ENCODE results near the gene DTX1.
A peak's percentile ranks its signal among the peaks of the same experiment; 100 is the strongest.

The DTX1 gene

DNA sequence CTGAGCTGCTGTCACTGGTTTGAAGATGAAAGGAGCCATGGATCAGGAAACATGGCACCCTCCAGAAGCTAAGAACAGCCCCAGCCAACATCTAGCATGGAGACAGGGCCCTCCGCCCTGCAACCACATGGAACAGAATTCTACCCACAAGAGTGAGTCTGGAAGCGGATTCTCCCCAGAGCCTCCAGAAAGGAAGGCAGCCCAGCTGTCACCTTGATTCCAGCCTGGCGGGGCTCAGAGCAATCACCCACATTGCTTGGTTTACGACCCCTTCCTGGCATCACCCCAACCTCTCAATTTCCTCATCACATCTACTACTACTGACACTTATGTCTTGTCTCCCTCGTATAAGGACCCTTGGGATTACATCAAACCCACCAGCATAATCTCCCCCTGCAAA lies 39.7 kb upstream of the DTX1 start:
- no peaks in the 10 kb centered on the region for H3K27me3 ChIP-seq (ENCODE audit: insufficient read depth, low read length)
- H3K9ac ChIP-seq (ENCODE audit: low read length), result no peak overlapping the region
- no peak overlapping the region for H3K18ac ChIP-seq (ENCODE audit: low read length)
- no peak overlapping the region for H3K4ac ChIP-seq (ENCODE audit: low read depth, low read length)
- no peak overlapping the region for H3K4me2 ChIP-seq (ENCODE audit: low read length)
- DNase-seq, result no peak
- H2AFZ ChIP-seq (ENCODE audit: insufficient read depth, low read length, poor library complexity), result no peak overlapping the region
- no peak overlapping the region for H2AK5ac ChIP-seq (ENCODE audit: low read length)
- H3K79me1 ChIP-seq (ENCODE audit: low read length), result no peaks in the 10 kb centered on the region
- no peak overlapping the region for H3K4me3 ChIP-seq (ENCODE audit: low read depth, low read length)
- H3K14ac ChIP-seq (ENCODE audit: low read length), result no peak overlapping the region
- no peak overlapping the region for H2BK5ac ChIP-seq (ENCODE audit: low read depth, low read length, poor library complexity)
- no peaks in the 10 kb centered on the region for H3K36me3 ChIP-seq (ENCODE audit: control insufficient read depth in 1 of 2, insufficient read depth in 2 of 2, low read length in 2 of 2)
- no peak overlapping the region for H2BK12ac ChIP-seq (ENCODE audit: low read length)
- no peak overlapping the region for H4K91ac ChIP-seq (ENCODE audit: low read depth, low read length)
- H3K9me3 ChIP-seq (ENCODE audit: insufficient read depth, low read depth, low read length), result no peaks in the 10 kb centered on the region
- H3K79me2 ChIP-seq (ENCODE audit: control insufficient read depth, insufficient read depth, low read length, poor library complexity), result no peaks in the 10 kb centered on the region
- H2BK120ac ChIP-seq (ENCODE audit: insufficient read depth, low read length, poor library complexity), result no peak overlapping the region
- WGBS (ENCODE audit: extremely low coverage, insufficient coverage, insufficient read length), result no CpG with 5 or more reads among the region's 5 CpGs
- H3K27ac ChIP-seq (ENCODE audit: low read depth, low read length), result no peak overlapping the region
- H4K8ac ChIP-seq (ENCODE audit: low read depth, low read length), result no peak overlapping the region
- no peak overlapping the region for H3K23ac ChIP-seq (ENCODE audit: low read length)
- no peak overlapping the region for H4K12ac ChIP-seq (ENCODE audit: low read depth, low read length)
- no peaks in the 10 kb centered on the region for H3K4me1 ChIP-seq (ENCODE audit: control insufficient read depth in 1 of 2, insufficient read depth in 2 of 2, low read length in 2 of 2)

DNA sequence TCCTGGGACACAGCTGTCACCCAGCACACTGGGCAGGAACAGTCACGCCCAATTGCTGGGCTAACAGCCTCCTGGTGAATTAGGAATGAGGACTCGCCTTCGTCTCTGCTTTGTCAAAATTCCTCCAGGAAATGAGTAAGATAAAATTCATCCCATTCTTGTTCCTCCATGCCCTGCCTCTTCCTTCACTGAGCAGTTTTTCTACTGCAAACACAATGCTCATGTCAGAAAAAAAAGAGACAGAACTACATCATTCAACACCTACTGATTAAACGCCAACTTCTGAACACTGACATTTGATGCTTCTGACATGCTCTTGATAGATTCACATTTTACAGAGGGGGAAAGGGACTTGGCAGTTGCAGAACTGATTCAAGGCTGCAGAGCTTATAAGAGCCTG lies 37.5 kb upstream of the DTX1 start:
- no peaks in the 10 kb centered on the region for H3K4me1 ChIP-seq (ENCODE audit: control insufficient read depth in 1 of 2, insufficient read depth in 2 of 2, low read length in 2 of 2)
- no peaks in the 10 kb centered on the region for H3K36me3 ChIP-seq (ENCODE audit: control insufficient read depth in 1 of 2, insufficient read depth in 2 of 2, low read length in 2 of 2)
- H3K9me3 ChIP-seq (ENCODE audit: insufficient read depth, low read depth, low read length), result no peaks in the 10 kb centered on the region
- no peaks in the 10 kb centered on the region for H3K27me3 ChIP-seq (ENCODE audit: insufficient read depth, low read length)
- no peaks in the 10 kb centered on the region for H3K79me2 ChIP-seq (ENCODE audit: control insufficient read depth, insufficient read depth, low read length, poor library complexity)
- no peak overlapping the region for H3K4ac ChIP-seq (ENCODE audit: low read depth, low read length)
- no peak overlapping the region for H2BK120ac ChIP-seq (ENCODE audit: insufficient read depth, low read length, poor library complexity)
- no peak overlapping the region for H2AFZ ChIP-seq (ENCODE audit: insufficient read depth, low read length, poor library complexity)
- no peak overlapping the region for H3K14ac ChIP-seq (ENCODE audit: low read length)
- H3K23ac ChIP-seq (ENCODE audit: low read length), result no peak overlapping the region
- H3K9ac ChIP-seq (ENCODE audit: low read length), result no peak overlapping the region
- no peak overlapping the region for H2AK5ac ChIP-seq (ENCODE audit: low read length)
- no CpG with 5 or more reads among the region's 4 CpGs for WGBS (ENCODE audit: extremely low coverage, insufficient coverage, insufficient read length)
- H4K12ac ChIP-seq (ENCODE audit: low read depth, low read length), result no peak overlapping the region
- no peak overlapping the region for H2BK5ac ChIP-seq (ENCODE audit: low read depth, low read length, poor library complexity)
- H3K4me2 ChIP-seq (ENCODE audit: low read length), result no peak overlapping the region
- H3K27ac ChIP-seq (ENCODE audit: low read depth, low read length), result no peak overlapping the region
- no peak overlapping the region for H3K18ac ChIP-seq (ENCODE audit: low read length)
- no peaks in the 10 kb centered on the region for H3K79me1 ChIP-seq (ENCODE audit: low read length)
- H2BK12ac ChIP-seq (ENCODE audit: low read length), result no peak overlapping the region
- H4K8ac ChIP-seq (ENCODE audit: low read depth, low read length), result no peak overlapping the region
- peak; percentile 3 to 66 for DNase-seq
- H4K91ac ChIP-seq (ENCODE audit: low read depth, low read length), result no peak overlapping the region
- H3K4me3 ChIP-seq (ENCODE audit: low read depth, low read length), result no peak overlapping the region

DNA sequence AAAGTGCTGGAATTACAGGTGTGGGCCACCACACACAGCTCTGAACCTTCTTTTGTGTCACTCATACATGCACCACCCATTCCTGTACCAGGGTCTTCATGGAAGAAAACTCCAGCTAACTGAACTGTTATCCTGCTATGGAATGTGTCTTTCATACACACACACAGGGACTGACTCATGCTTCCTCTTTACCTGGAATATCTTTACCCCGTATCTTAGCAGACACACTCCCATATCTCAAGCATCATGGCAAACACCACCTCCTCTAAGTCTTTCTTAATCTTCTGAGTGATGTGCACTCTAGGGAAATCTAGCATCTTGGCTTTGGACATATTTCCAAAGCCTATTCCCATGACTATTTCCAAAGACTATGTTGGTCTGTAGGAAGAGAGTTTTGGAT lies 35.0 kb upstream of the DTX1 start:
- Histone ChIP-seq H3K27me3 (ENCODE audit: insufficient read depth, low read length) (no peaks in the 10 kb centered on the region), H3K4me2 (ENCODE audit: low read length) (no peak overlapping the region), H3K9me3 (ENCODE audit: insufficient read depth, low read depth, low read length) (peaks cover 3% of the 10 kb centered on the region), H2BK5ac (ENCODE audit: low read depth, low read length, poor library complexity) (no peak overlapping the region), H3K79me2 (ENCODE audit: control insufficient read depth, insufficient read depth, low read length, poor library complexity) (no peaks in the 10 kb centered on the region), H3K36me3 (ENCODE audit: control insufficient read depth in 1 of 2, insufficient read depth in 2 of 2, low read length in 2 of 2) (no peaks in the 10 kb centered on the region), H3K18ac (ENCODE audit: low read length) (no peak overlapping the region), H3K27ac (ENCODE audit: low read depth, low read length) (no peak overlapping the region), H3K23ac (ENCODE audit: low read length) (no peak overlapping the region), H3K14ac (ENCODE audit: low read length) (no peak overlapping the region), H3K4me3 (ENCODE audit: low read depth, low read length) (no peak overlapping the region), H3K4me1 (ENCODE audit: control insufficient read depth in 1 of 2, insufficient read depth in 2 of 2, low read length in 2 of 2) (no peaks in the 10 kb centered on the region), H2BK12ac (ENCODE audit: low read length) (no peak overlapping the region), H4K12ac (ENCODE audit: low read depth, low read length) (no peak overlapping the region), H3K4ac (ENCODE audit: low read depth, low read length) (no peak overlapping the region), H3K9ac (ENCODE audit: low read length) (no peak overlapping the region), H2AFZ (ENCODE audit: insufficient read depth, low read length, poor library complexity) (no peak overlapping the region), H4K91ac (ENCODE audit: low read depth, low read length) (no peak overlapping the region), H4K8ac (ENCODE audit: low read depth, low read length) (no peak overlapping the region), H2AK5ac (ENCODE audit: low read length) (no peak overlapping the region), H2BK120ac (ENCODE audit: insufficient read depth, low read length, poor library complexity) (no peak overlapping the region), H3K79me1 (ENCODE audit: low read length) (no peaks in the 10 kb centered on the region)
- WGBS (ENCODE audit: extremely low coverage, insufficient coverage, insufficient read length), result no CpG with 5 or more reads among the region's 1 CpG
- DNase-seq, result peak; percentile 1 to 45

DNA sequence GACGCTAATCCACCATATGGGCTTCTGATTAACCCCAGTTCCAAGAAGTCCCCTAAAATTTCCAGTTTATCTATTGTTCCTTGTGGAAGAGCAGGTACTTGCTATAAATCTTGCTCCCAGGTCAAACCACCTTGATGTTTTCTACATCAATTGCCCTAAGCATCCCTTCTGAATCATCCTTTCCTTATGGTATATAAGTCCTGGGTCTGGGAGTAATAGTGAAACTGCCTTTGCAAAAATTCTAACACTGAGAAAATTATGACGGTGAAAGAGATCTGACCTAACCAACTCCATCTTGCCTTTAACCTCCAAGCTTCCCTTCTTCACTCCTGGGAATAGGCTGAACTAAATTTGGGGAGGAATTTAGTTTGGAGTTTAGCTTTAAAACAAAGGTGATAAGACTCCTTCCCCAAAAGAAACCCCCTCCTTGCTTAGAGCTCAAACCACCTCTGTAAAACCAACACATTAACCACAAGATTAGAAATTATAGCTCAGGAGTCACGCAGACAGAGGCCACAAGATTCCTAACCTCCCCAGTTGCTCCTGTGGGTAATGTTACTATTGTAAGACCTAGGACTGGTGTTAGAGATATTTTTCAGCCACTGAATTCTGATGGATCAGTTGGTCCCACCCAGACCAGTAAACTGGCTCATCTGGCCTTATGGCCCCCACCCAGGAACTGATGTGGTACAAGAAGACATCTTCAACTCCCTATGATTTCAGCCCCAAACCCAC lies 33.8 kb upstream of the DTX1 start:
- Histone ChIP-seq H4K91ac (ENCODE audit: low read depth, low read length) (no peak overlapping the region), H3K79me1 (ENCODE audit: low read length) (no peaks in the 10 kb centered on the region), H3K9me3 (ENCODE audit: insufficient read depth, low read depth, low read length) (peaks cover 4% of the 10 kb centered on the region), H4K8ac (ENCODE audit: low read depth, low read length) (no peak overlapping the region), H3K9ac (ENCODE audit: low read length) (no peak overlapping the region), H3K18ac (ENCODE audit: low read length) (no peak overlapping the region), H3K27me3 (ENCODE audit: insufficient read depth, low read length) (no peaks in the 10 kb centered on the region), H3K14ac (ENCODE audit: low read length) (no peak overlapping the region), H3K4me3 (ENCODE audit: low read depth, low read length) (no peak overlapping the region), H2AFZ (ENCODE audit: insufficient read depth, low read length, poor library complexity) (no peak overlapping the region), H3K23ac (ENCODE audit: low read length) (no peak overlapping the region), H3K4me1 (ENCODE audit: control insufficient read depth in 1 of 2, insufficient read depth in 2 of 2, low read length in 2 of 2) (no peaks in the 10 kb centered on the region), H3K36me3 (ENCODE audit: control insufficient read depth in 1 of 2, insufficient read depth in 2 of 2, low read length in 2 of 2) (no peaks in the 10 kb centered on the region), H2AK5ac (ENCODE audit: low read length) (no peak overlapping the region), H3K79me2 (ENCODE audit: control insufficient read depth, insufficient read depth, low read length, poor library complexity) (no peaks in the 10 kb centered on the region), H3K27ac (ENCODE audit: low read depth, low read length) (no peak overlapping the region), H2BK12ac (ENCODE audit: low read length) (no peak overlapping the region), H2BK5ac (ENCODE audit: low read depth, low read length, poor library complexity) (no peak overlapping the region), H3K4me2 (ENCODE audit: low read length) (no peak overlapping the region), H4K12ac (ENCODE audit: low read depth, low read length) (no peak overlapping the region), H2BK120ac (ENCODE audit: insufficient read depth, low read length, poor library complexity) (no peak overlapping the region), H3K4ac (ENCODE audit: low read depth, low read length) (no peak overlapping the region)
- DNase-seq, result no peak
- WGBS (ENCODE audit: extremely low coverage, insufficient coverage, insufficient read length), result no CpG with 5 or more reads among the region's 3 CpGs

All from trophoblast cell (in vitro differentiated cells and primary cell).